Measurements from ENCODE around the gene GABRE. TPM values are rescaled to one million over a fixed set of nuclear protein-coding genes. Genes with fewer than 3 reads are reported as not detected.

GABRE gene
- total and polyA plus RNA-seq, 2 donors (not counting 3 experiments of a cell fraction or from before 2014, with no cell fraction given), result 6.1 to 33.4 TPM

DNA sequence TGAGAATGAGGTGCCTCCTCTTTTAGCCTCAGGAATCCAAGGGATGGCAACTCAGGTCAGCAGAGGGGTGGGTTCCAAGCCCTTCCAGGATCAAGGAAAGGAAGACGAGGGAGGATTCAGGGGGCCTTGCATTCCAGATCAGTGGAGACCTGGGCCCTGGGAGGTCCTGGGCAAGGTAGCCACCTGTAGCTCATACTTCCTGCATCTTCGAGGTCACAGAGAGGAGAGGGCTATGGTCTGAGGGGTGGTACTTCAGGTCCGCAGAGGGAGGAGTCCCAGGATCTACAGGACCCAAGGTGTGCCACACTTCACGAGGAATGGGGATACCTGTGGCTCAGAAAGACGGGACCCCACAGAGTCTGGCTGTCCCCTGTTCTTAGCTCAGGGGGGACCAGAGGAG, 52.6 kb downstream of the GABRE start:
- no peak for FAIRE-seq
- H3K4me3 ChIP-seq (replicated peaks in 1 of 3; ENCODE audit: insufficient read depth in 1 of 3, low read depth in 1 of 3, low read length in 3 of 3), result no peak overlapping the region
- H3K4me1 ChIP-seq (ENCODE audit: control insufficient read depth, extremely low read depth, insufficient read depth, low read length), result no peaks in the 10 kb centered on the region
- intact Hi-C loops (cut with micrococcal nuclease) (no loop called here), dilution Hi-C loops (cut with MboI; ENCODE audit: extremely low pct_ligation_motif_present, low sequenced_read_pairs) (no loop called here)
- H3K4me2 ChIP-seq (ENCODE audit: insufficient read depth, low read length), result no peak overlapping the region
- H3K27me3 ChIP-seq (ENCODE audit: control insufficient read depth in 2 of 2, insufficient read depth in 2 of 2, low read length in 2 of 2), result no peaks in the 10 kb centered on the region
- TF ChIP-seq, protein P1, sequence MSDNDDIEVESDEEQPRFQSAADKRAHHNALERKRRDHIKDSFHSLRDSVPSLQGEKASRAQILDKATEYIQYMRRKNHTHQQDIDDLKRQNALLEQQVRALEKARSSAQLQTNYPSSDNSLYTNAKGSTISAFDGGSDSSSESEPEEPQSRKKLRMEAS (IDR thresholded peaks at IDR 0.05; ENCODE audit: insufficient read depth, insufficient read length), result no peak
- no peak for TF ChIP-seq EZH2 (IDR thresholded peaks at IDR 0.05; ENCODE audit: borderline replicate concordance, low read depth, low read length, severe bottlenecking)
- TF ChIP-seq, protein P2, sequence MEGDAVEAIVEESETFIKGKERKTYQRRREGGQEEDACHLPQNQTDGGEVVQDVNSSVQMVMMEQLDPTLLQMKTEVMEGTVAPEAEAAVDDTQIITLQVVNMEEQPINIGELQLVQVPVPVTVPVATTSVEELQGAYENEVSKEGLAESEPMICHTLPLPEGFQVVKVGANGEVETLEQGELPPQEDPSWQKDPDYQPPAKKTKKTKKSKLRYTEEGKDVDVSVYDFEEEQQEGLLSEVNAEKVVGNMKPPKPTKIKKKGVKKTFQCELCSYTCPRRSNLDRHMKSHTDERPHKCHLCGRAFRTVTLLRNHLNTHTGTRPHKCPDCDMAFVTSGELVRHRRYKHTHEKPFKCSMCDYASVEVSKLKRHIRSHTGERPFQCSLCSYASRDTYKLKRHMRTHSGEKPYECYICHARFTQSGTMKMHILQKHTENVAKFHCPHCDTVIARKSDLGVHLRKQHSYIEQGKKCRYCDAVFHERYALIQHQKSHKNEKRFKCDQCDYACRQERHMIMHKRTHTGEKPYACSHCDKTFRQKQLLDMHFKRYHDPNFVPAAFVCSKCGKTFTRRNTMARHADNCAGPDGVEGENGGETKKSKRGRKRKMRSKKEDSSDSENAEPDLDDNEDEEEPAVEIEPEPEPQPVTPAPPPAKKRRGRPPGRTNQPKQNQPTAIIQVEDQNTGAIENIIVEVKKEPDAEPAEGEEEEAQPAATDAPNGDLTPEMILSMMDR (IDR thresholded peaks at IDR 0.05; ENCODE audit: extremely low read depth in 1 of 2, insufficient read depth in 1 of 2, low read depth in 1 of 2, low read length in 2 of 2), result no peak
- no peak for TF ChIP-seq POLR2AphosphoS5 (IDR thresholded peaks at IDR 0.05; ENCODE audit: insufficient read depth, low read depth, low read length)
- no peak for TF ChIP-seq FOS (IDR thresholded peaks at IDR 0.05; ENCODE audit: borderline replicate concordance, insufficient read depth, low read length)
- TF ChIP-seq GATA2 (IDR thresholded peaks at IDR 0.05; ENCODE audit: insufficient read depth, insufficient read length, low read depth, low read length), result no peak
- TF ChIP-seq MYC (IDR thresholded peaks at IDR 0.05; ENCODE audit: low read depth, low read length), result no peak
- no peak for TF ChIP-seq JUN (IDR thresholded peaks at IDR 0.05; ENCODE audit: borderline replicate concordance, insufficient read depth, insufficient read length, low read depth)
- no peak for DNase-seq (ENCODE audit: low read depth, low spot score)
- H3K9me1 ChIP-seq (replicated peaks; ENCODE audit: control insufficient read depth, extremely low read depth, insufficient read depth, low read length), result no peaks in the 10 kb centered on the region
- H4K20me1 ChIP-seq (replicated peaks; ENCODE audit: control insufficient read depth, extremely low read depth, insufficient read depth, low read length), result no peaks in the 10 kb centered on the region
- H3K27ac ChIP-seq (ENCODE audit: insufficient read depth, low read depth, low read length), result no peak overlapping the region
- BruUV-seq (replicated peaks), result no TSS peak
- ChIA-PET POLR2A (no interaction called here), CTCF (no interaction called here)
- H3K9ac ChIP-seq (replicated peaks; ENCODE audit: extremely low read depth, insufficient read depth, low read length), result no peak overlapping the region
- no peak overlapping the region for H2AFZ ChIP-seq (ENCODE audit: low read depth, low read length)
- no peaks in the 10 kb centered on the region for H3K36me3 ChIP-seq (ENCODE audit: control insufficient read depth in 2 of 2, extremely low read depth in 1 of 2, insufficient read depth in 2 of 2, low read length in 2 of 2)
- no peaks in the 10 kb centered on the region for H3K79me2 ChIP-seq (ENCODE audit: control insufficient read depth, insufficient read depth, low read length)
- H3K9me3 ChIP-seq (replicated peaks; ENCODE audit: control insufficient read depth, insufficient read depth, low read length), result no peaks in the 10 kb centered on the region
